Regular cardiac myocyte (primary cell): Measurements from ENCODE around the gene MTFR2. TPM values are rescaled to one million over a fixed set of nuclear protein-coding genes. Genes with fewer than 3 reads are reported as not detected.

Experiments
- total RNA-seq: library from RNA; depleted of rRNA; stranded (reverse); fragments of >200 nt; gene quantifications from 2 replicates; pipeline ENCODE4 v1.2.3, GENCODE V29; 2014

Gene MTFR2
- total RNA-seq, result 0.85 and 6.5 TPM in 2 replicates

GRCh38 chr6:136249811-136250685, at the start of gene MTFR2:
Gene MTFR2, minus strand, starts transcription at chr6:136250311. Its CDS starts 1,212 bp downstream, at chr6:136249099.

GRCh38 chr6:136289579-136290409, 39.7 kb upstream of the MTFR2 start, which contains the start of gene BCLAF1:
Gene BCLAF1, minus strand, starts transcription at chr6:136289846. Its CDS starts 9,980 bp downstream, at chr6:136279866.

Other genes starting within 250 kb of the MTFR2 start
- 70.8 and 108 TPM in 2 replicates for gene BCLAF1, start 39.5 kb upstream of the MTFR2 start, total RNA-seq